GM12872 (cell line): ENCODE measurements around the gene ATP5F1E.

Source experiments
- TF ChIP-seq, protein P1 (sequence below): IDR thresholded peaks from 3 replicates; pipeline ENCODE4 v1.5.1; 2011; ENCODE audit warnings: low read depth, mild to moderate bottlenecking, low read length, moderate library complexity; ENCODE audit not compliant: insufficient read depth

The ATP5F1E gene

DNA sequence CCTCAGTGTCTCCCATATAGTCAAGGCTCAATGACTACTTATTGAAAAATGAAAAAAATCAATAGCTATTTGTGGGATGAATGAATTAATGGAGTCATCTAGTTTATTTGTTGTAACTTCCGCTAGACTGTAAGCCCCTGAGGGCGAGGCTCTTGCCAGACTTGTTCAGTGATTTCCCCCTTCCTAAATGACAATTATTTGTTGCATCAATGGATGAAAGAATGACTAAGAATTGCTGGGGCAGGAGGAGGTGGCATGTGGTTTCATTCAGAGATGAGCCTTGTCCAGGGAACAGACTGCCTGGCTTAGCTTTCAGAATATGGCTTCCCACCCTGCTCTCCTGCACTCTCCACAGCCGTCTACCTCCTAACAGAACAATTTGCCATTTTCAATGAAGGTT lies 11.6 kb upstream of the ATP5F1E start:
- TF ChIP-seq, protein P1, sequence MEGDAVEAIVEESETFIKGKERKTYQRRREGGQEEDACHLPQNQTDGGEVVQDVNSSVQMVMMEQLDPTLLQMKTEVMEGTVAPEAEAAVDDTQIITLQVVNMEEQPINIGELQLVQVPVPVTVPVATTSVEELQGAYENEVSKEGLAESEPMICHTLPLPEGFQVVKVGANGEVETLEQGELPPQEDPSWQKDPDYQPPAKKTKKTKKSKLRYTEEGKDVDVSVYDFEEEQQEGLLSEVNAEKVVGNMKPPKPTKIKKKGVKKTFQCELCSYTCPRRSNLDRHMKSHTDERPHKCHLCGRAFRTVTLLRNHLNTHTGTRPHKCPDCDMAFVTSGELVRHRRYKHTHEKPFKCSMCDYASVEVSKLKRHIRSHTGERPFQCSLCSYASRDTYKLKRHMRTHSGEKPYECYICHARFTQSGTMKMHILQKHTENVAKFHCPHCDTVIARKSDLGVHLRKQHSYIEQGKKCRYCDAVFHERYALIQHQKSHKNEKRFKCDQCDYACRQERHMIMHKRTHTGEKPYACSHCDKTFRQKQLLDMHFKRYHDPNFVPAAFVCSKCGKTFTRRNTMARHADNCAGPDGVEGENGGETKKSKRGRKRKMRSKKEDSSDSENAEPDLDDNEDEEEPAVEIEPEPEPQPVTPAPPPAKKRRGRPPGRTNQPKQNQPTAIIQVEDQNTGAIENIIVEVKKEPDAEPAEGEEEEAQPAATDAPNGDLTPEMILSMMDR = no peak

DNA sequence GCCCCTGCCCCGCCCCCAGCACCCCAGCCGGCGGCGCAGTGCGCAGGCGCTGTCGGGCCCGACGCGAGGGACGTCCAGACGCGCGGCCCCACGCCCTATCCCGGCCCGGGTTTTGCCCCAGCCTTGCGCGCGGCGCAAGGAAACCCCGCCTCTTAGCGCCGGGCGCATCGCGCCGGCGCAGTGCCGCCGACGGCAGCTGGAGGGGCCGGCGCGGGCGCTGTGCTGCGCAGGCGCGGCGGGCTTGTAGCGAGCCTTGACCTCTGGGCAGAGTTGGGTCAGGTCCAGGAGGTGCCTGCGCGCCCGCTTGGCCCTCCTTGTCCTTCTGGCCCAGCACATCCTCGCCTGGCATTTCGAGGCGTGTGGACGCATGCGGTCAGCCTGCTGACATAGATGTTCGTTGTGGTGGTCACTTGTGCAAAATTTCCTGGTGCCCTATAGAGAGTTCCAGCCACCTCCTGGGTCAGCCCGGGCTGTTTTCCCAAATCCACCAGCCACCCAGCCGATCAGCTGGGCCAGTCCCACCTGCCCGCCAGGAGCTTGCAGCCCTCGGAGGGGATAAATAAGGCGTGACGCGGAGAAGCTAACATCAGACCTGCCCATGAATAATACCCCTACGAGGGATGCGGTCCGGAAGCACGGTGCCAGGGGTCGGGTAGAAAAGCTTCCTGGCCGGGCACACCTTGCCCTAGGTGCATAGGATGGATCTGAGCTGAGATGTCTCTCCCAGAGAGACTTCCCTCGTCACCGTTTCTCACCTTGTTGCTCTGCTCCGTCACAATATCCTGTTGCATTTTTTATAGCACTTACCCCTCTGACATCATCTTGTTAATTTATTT lies 10.9 kb upstream of the ATP5F1E start:
- TF ChIP-seq, protein P1 = no peak

DNA sequence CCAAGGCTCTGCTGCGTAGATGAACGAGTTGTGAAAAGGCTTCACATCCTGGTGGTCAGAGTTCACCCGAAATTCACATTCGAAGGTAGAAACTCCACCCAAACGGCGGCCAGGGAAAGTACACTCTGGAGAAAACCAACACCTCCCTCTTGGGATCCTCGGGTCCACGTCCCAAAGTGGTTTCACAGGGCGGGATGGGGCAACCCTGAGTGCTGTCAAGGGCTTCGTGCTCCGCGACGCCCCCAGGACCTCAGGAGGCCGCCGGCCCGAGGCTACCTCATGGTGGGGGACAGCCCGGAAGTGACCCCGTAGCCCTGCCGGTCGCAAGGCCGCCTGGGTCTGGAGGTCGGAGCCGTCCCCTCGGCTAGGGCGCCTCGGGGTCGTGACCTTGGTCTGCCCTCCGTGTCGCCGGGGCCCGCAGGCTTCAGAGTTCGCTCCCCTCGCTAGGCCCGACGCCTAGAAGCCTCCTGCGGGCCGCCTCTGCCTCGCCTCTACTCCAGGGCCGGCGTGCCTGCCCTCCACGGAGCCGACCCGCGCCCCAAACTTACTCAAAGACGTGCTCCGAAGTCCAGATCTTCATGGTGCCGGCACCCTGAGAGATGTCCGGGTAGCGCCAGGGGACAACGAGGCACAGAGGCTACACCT lies 10.1 kb upstream of the ATP5F1E start, which contains the start of gene PRELID3B:
Gene PRELID3B, minus strand, starts transcription at position 636 of the 645 bp plus-strand sequence. Its CDS starts 56 bp downstream, at position 580.
- TF ChIP-seq, protein P1 = no peak

DNA sequence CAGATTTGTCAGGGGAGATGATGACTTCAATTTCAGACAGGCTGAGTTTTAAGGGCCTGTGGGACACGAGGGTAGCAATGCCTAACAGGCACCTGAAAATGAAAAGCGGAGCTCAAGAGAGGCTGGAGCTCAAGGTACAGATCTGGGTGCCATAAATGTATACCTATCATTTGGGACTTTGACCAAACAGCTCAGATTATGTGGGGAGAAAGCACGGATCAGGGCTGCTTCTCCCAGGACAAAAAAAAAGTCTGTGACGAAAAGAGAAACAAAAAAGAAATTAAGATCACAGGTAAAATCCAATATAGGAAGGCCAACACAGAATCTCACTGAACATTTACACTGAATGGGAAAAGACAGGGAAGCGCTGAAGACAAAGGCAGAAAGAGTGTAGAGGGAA lies 8.5 kb upstream of the ATP5F1E start:
- TF ChIP-seq, protein P1 = no peak

DNA sequence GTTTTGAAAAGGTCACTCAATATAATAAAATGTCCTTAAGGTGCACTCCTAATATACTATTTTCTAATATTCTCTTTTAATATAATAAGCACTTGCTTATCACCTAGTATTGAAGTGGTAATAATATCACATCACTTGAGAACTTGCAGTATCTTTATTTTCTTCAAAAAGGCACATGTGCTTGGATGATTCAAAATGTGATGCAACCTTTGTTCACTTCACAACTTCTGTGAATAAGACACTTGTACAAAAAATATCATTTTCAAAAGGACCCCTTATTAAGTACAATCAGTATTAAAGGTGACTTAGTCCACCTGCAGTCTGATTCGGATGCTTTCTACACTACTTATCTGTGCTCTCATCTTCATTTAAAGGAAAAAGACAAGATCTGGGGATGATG lies 7.1 kb upstream of the ATP5F1E start:
- TF ChIP-seq, protein P1 = no peak

DNA sequence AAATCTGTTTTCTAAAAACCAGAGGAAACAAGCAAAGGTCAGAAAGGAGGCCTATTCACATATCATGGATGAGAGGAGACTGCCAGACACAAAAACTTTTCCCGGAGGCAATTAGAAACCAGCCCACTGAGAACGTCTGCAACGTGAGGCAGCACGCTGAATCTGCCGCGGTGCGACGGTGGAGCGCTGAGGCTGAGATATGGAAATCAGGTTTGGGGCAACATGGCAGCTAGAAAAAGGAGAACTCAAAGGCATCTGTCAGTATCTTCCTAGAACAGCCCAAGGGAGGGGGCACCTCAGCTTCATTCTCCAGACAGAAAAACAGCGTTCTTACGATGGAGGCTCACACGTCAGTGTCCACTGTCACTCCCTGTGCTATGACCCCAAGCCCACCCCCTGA lies 5.3 kb upstream of the ATP5F1E start:
- TF ChIP-seq, protein P1 = no peak

DNA sequence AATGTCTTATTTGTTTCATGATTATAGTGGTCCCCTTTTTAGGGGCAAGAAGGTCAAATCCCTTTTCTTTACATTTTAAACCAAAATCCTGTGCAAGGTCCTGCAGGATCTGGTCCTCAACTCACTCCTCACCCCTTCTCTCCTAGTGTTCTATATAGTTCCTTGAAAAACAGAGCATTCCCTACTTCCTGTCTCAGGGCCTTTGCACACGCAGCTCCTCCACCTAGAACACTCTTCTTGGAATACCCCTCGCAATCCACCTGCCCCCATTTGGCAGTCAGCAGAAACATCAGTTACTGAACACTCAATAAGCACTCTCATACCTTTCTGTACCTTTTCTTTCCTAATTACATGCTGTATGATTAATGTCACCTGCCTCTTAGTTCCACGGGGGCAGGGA lies 3.2 kb upstream of the ATP5F1E start:
- TF ChIP-seq, protein P1 = no peak
